ENCODE data around the gene IFNK. TPM values are rescaled to one million over a fixed set of nuclear protein-coding genes. Genes with fewer than 3 reads are reported as not detected.

The IFNK gene
- total and polyA plus RNA-seq, 2 donors (not counting 1 experiment from before 2014, with no cell fraction given), result not detected

GRCh38 chr9:27495480-27496134 lies 28.5 kb upstream of the IFNK start:
- Histone ChIP-seq H3K4me2 (ENCODE audit: extremely low read depth, insufficient read depth, low read length) (no peak overlapping the region), H3K27me3 (ENCODE audit: control insufficient read depth, insufficient read depth, low read length) (no peaks in the 10 kb centered on the region), H3K9ac (ENCODE audit: insufficient read depth, low read length) (no peak overlapping the region), H3K9me3 (ENCODE audit: control insufficient read depth, insufficient read depth, low read depth, low read length) (no peaks in the 10 kb centered on the region), H3K4me1 (ENCODE audit: control insufficient read depth, extremely low read depth, insufficient read depth, low read length) (no peaks in the 10 kb centered on the region), H3K4me3 (replicated peaks in 1 of 4; ENCODE audit: control extremely low read depth in 1 of 4, insufficient read depth in 1 of 4, low read depth in 3 of 4, low read length in 4 of 4) (no peak overlapping the region), H3K79me2 (ENCODE audit: control insufficient read depth, insufficient read depth, low read length) (no peaks in the 10 kb centered on the region), H3K36me3 (ENCODE audit: control insufficient read depth, insufficient read depth, low read length) (no peaks in the 10 kb centered on the region), H4K20me1 (ENCODE audit: control insufficient read depth, extremely low read depth, insufficient read depth, low read length) (no peaks in the 10 kb centered on the region), H2AFZ (ENCODE audit: low read length) (no peak overlapping the region), H3K27ac (ENCODE audit: insufficient read depth, low read length) (no peak overlapping the region)
- no peak for TF ChIP-seq CTCF (conservative IDR thresholded peaks at IDR 0.05 in 1 of 2, IDR thresholded peaks at IDR 0.05 in 1 of 2; ENCODE audit: low read depth in 1 of 2, low read length in 2 of 2)
- no peak for TF ChIP-seq EZH2 (IDR thresholded peaks at IDR 0.05; ENCODE audit: low read length, missing control alignments)
- no peak for DNase-seq (ENCODE audit: low read depth in 2 of 2)

- no peaks in the 10 kb centered on the region for H3K27me3 ChIP-seq (ENCODE audit: control insufficient read depth, insufficient read depth, low read length)
- H3K79me2 ChIP-seq (ENCODE audit: control insufficient read depth, insufficient read depth, low read length), result no peaks in the 10 kb centered on the region
- H3K27ac ChIP-seq (ENCODE audit: insufficient read depth, low read length), result no peak overlapping the region
- H3K36me3 ChIP-seq (ENCODE audit: control insufficient read depth, insufficient read depth, low read length), result no peaks in the 10 kb centered on the region
- TF ChIP-seq EZH2 (IDR thresholded peaks at IDR 0.05; ENCODE audit: low read length, missing control alignments), result no peak
- TF ChIP-seq CTCF (conservative IDR thresholded peaks at IDR 0.05 in 1 of 2, IDR thresholded peaks at IDR 0.05 in 1 of 2; ENCODE audit: low read depth in 1 of 2, low read length in 2 of 2), result no peak
- DNase-seq (ENCODE audit: low read depth in 2 of 2), result no peak
- no peaks in the 10 kb centered on the region for H3K4me1 ChIP-seq (ENCODE audit: control insufficient read depth, extremely low read depth, insufficient read depth, low read length)
- no peak overlapping the region for H3K4me3 ChIP-seq (replicated peaks in 1 of 4; ENCODE audit: control extremely low read depth in 1 of 4, insufficient read depth in 1 of 4, low read depth in 3 of 4, low read length in 4 of 4)
- H3K9ac ChIP-seq (ENCODE audit: insufficient read depth, low read length), result no peak overlapping the region
- H3K4me2 ChIP-seq (ENCODE audit: extremely low read depth, insufficient read depth, low read length), result no peak overlapping the region
- H3K9me3 ChIP-seq (ENCODE audit: control insufficient read depth, insufficient read depth, low read depth, low read length), result no peaks in the 10 kb centered on the region
- no peak overlapping the region for H2AFZ ChIP-seq (ENCODE audit: low read length)
- H4K20me1 ChIP-seq (ENCODE audit: control insufficient read depth, extremely low read depth, insufficient read depth, low read length), result no peaks in the 10 kb centered on the region
Measured at GRCh38 chr9:27496135-27496504, 28.0 kb upstream of the IFNK start.

- H3K4me1 ChIP-seq (ENCODE audit: control insufficient read depth, extremely low read depth, insufficient read depth, low read length), result no peaks in the 10 kb centered on the region
- no peak for DNase-seq (ENCODE audit: low read depth in 2 of 2)
- no peak overlapping the region for H3K27ac ChIP-seq (ENCODE audit: insufficient read depth, low read length)
- H3K27me3 ChIP-seq (ENCODE audit: control insufficient read depth, insufficient read depth, low read length), result no peaks in the 10 kb centered on the region
- no peaks in the 10 kb centered on the region for H4K20me1 ChIP-seq (ENCODE audit: control insufficient read depth, extremely low read depth, insufficient read depth, low read length)
- H3K9ac ChIP-seq (ENCODE audit: insufficient read depth, low read length), result no peak overlapping the region
- no peaks in the 10 kb centered on the region for H3K36me3 ChIP-seq (ENCODE audit: control insufficient read depth, insufficient read depth, low read length)
- H2AFZ ChIP-seq (ENCODE audit: low read length), result no peak overlapping the region
- no peaks in the 10 kb centered on the region for H3K9me3 ChIP-seq (ENCODE audit: control insufficient read depth, insufficient read depth, low read depth, low read length)
- TF ChIP-seq EZH2 (IDR thresholded peaks at IDR 0.05; ENCODE audit: low read length, missing control alignments) (no peak), CTCF (conservative IDR thresholded peaks at IDR 0.05 in 1 of 2, IDR thresholded peaks at IDR 0.05 in 1 of 2; ENCODE audit: low read depth in 1 of 2, low read length in 2 of 2) (no peak)
- H3K79me2 ChIP-seq (ENCODE audit: control insufficient read depth, insufficient read depth, low read length), result no peaks in the 10 kb centered on the region
- no peak overlapping the region for H3K4me3 ChIP-seq (replicated peaks in 1 of 4; ENCODE audit: control extremely low read depth in 1 of 4, insufficient read depth in 1 of 4, low read depth in 3 of 4, low read length in 4 of 4)
- no peak overlapping the region for H3K4me2 ChIP-seq (ENCODE audit: extremely low read depth, insufficient read depth, low read length)
Measured at GRCh38 chr9:27497883-27498417, 26.1 kb upstream of the IFNK start.
